Neural cell (in vitro differentiated cells): Measurements from ENCODE around the gene NGFR. TPM values are rescaled to one million over a fixed set of nuclear protein-coding genes. Genes with fewer than 3 reads are reported as not detected.

ENCODE experiments used
- H2AFZ ChIP-seq: fragments of 200-600, 300-800 bp; sonication (generic), shearing (Covaris generic); 2 replicates; pipeline ENCODE4 v1.6.0; 2014; ENCODE audit warnings: low read depth, mild to moderate bottlenecking, antibody characterized with exemption, low read length, moderate library complexity
- H3F3A ChIP-seq: fragments of 200-600 bp; shearing (Covaris generic); 2 replicates; pipeline ENCODE4 v1.6.1; 2016; ENCODE audit warnings: mild to moderate bottlenecking, moderate library complexity, mixed read lengths, antibody characterized with exemption, low read length; ENCODE audit not compliant: insufficient read depth, poor library complexity, severe bottlenecking
- H3K27ac ChIP-seq: fragments of 200-600, 300-800 bp; sonication (generic), shearing (Covaris generic); 2 replicates; pipeline ENCODE4 v1.5.1; 2014; ENCODE audit warnings: mild to moderate bottlenecking, low read length, moderate library complexity
- H3K27me3 ChIP-seq: fragments of 300-800, 200-600 bp; sonication (generic), shearing (Covaris generic); 2 replicates; pipeline ENCODE4 v1.6.0; 2014; ENCODE audit warnings: mild to moderate bottlenecking, low read depth, low read length, moderate library complexity; ENCODE audit not compliant: insufficient read depth
- H3K36me3 ChIP-seq: fragments of 300-800, 200-600 bp; sonication (generic), shearing (Covaris generic); 2 replicates; pipeline ENCODE4 v1.5.1; 2014; ENCODE audit warnings: mild to moderate bottlenecking, antibody characterized with exemption, low read length, moderate library complexity; ENCODE audit not compliant: insufficient read depth
- H3K4me2 ChIP-seq: fragments of 300-800, 200-600 bp; sonication (generic), shearing (Covaris generic); 2 replicates; pipeline ENCODE4 v1.6.0; 2014; ENCODE audit warnings: mild to moderate bottlenecking, low read length
- H3K4me3 ChIP-seq: fragments of 300-800, 200-600 bp; sonication (generic), shearing (Covaris generic); 2 replicates; pipeline ENCODE4 v1.5.1; 2014; ENCODE audit warnings: mild to moderate bottlenecking, low read length, moderate library complexity
- H3K79me2 ChIP-seq: fragments of 200-600 bp; shearing (Covaris generic); replicated peaks from 2 replicates; pipeline ENCODE4 v1.6.0; 2014; ENCODE audit warnings: mild to moderate bottlenecking, low read length, moderate library complexity; ENCODE audit not compliant: insufficient read depth
- H3K9ac ChIP-seq: fragments of 300-800, 200-600 bp; sonication (generic), shearing (Covaris generic); 2 replicates; pipeline ENCODE4 v1.6.1; 2016; ENCODE audit warnings: mild to moderate bottlenecking, low read length, mixed read lengths
- H3K9me2 ChIP-seq: fragments of 200-600 bp; shearing (Covaris generic); 2 replicates; pipeline ENCODE4 v1.6.1; 2016; ENCODE audit warnings: mild to moderate bottlenecking, low read length, mixed read lengths; ENCODE audit not compliant: insufficient read depth
- H3K9me3 ChIP-seq: fragments of 200-600, 300-800 bp; sonication (generic), shearing (Covaris generic); 2 replicates; pipeline ENCODE4 v1.6.1; 2016; ENCODE audit warnings: mild to moderate bottlenecking, mixed run types, low read length, moderate library complexity, mixed read lengths
- H4K20me1 ChIP-seq: fragments of 200-600 bp; shearing (Covaris generic); 2 replicates; pipeline ENCODE4 v1.6.1; 2016; ENCODE audit warnings: mild to moderate bottlenecking, mixed run types; ENCODE audit not compliant: insufficient read depth
- CTCF ChIP-seq: fragments of 450-650 bp; IDR thresholded peaks from 2 replicates; pipeline ENCODE4 v1.5.1; 2014; ENCODE audit warnings: antibody characterized with exemption, mild to moderate bottlenecking, moderate library complexity; ENCODE audit not compliant: poor library complexity, severe bottlenecking
- EP300 ChIP-seq: fragments of 450-650 bp; conservative IDR thresholded peaks from 2 replicates; pipeline ENCODE4 v1.6.1; 2014; ENCODE audit warnings: antibody characterized with exemption, mild to moderate bottlenecking, moderate library complexity; ENCODE audit not compliant: poor library complexity, severe bottlenecking
- EZH2 ChIP-seq: fragments of 200-600, 300-800 bp; shearing (Covaris generic), sonication (generic); IDR thresholded peaks from 2 replicates; pipeline ENCODE4 v1.6.1; 2014; ENCODE audit warnings: antibody characterized with exemption, low read length, borderline replicate concordance, mild to moderate bottlenecking; ENCODE audit not compliant: insufficient read depth, poor library complexity, severe bottlenecking
- MXI1 ChIP-seq: fragments of 450-650 bp; conservative IDR thresholded peaks from 2 replicates; pipeline ENCODE4 v1.6.1; 2014; ENCODE audit warnings: antibody characterized with exemption, mild to moderate bottlenecking; ENCODE audit not compliant: poor library complexity, severe bottlenecking
- POLR2AphosphoS5 ChIP-seq: IDR thresholded peaks from 2 replicates; pipeline ENCODE4 v1.6.1; 2012
- RAD21 ChIP-seq: fragments of 450-650 bp; conservative IDR thresholded peaks from 2 replicates; pipeline ENCODE4 v1.6.1; 2014; ENCODE audit warnings: antibody characterized with exemption, mild to moderate bottlenecking, moderate library complexity
- REST ChIP-seq: IDR thresholded peaks from 2 replicates; pipeline ENCODE4 v1.6.1; 2012; ENCODE audit warnings: borderline replicate concordance
- SMC3 ChIP-seq: fragments of 450-650 bp; conservative IDR thresholded peaks from 2 replicates; pipeline ENCODE4 v1.6.1; 2014; ENCODE audit warnings: antibody characterized with exemption, mild to moderate bottlenecking, moderate library complexity; ENCODE audit not compliant: poor library complexity
- TAF1 ChIP-seq: IDR thresholded peaks from 2 replicates; pipeline ENCODE4 v1.6.1; 2012; ENCODE audit warnings: low read depth
- polyA plus RNA-seq: library from polyadenylated mRNA; depleted of rRNA; stranded (reverse); fragments of >200 nt; gene quantifications from 2 replicates; pipeline ENCODE4 v1.2.3, GENCODE V29; 2014

NGFR gene
- polyA plus RNA-seq, 1 donor from 2014 or later: 3.6 TPM

- no peaks in the 10 kb centered on the region for H3K79me2 ChIP-seq
- no peak for TF ChIP-seq CTCF
- no peak for TF ChIP-seq REST
- no peak for TF ChIP-seq SMC3
- no peak for TF ChIP-seq TAF1
- no peak for TF ChIP-seq MXI1
- no peak for TF ChIP-seq RAD21
- TF ChIP-seq EZH2: no peak
- TF ChIP-seq POLR2AphosphoS5: no peak
- TF ChIP-seq EP300: no peak
- no peak overlapping the region for H3K9ac ChIP-seq
- no peaks in the 10 kb centered on the region for H3K9me3 ChIP-seq
- H3K4me2 ChIP-seq: no peak overlapping the region
- no peaks in the 10 kb centered on the region for H4K20me1 ChIP-seq
- H3K9me2 ChIP-seq: no peaks in the 10 kb centered on the region
- H3K4me3 ChIP-seq: no peak overlapping the region
- no peak overlapping the region for H2AFZ ChIP-seq
- no peaks in the 10 kb centered on the region for H3K36me3 ChIP-seq
- H3F3A ChIP-seq: no peaks in the 10 kb centered on the region
- H3K27ac ChIP-seq: no peak overlapping the region
- peaks cover 7% of the 10 kb centered on the region for H3K27me3 ChIP-seq
Measured at GRCh38 chr17:49477709-49478108, 17.4 kb upstream of the NGFR start.

GRCh38 chr17:49480836-49481615 is 14.1 kb upstream of the NGFR start:
- no peak overlapping the region for H3K4me2 ChIP-seq

More at GRCh38 chr17:49480836-49481615, 14.1 kb upstream of the NGFR start:
- Histone ChIP-seq H3K9me2 (no peaks in the 10 kb centered on the region), H3K36me3 (no peaks in the 10 kb centered on the region), H3K27ac (no peak overlapping the region), H3K27me3 (peaks cover 7% of the 10 kb centered on the region), H3K9me3 (no peaks in the 10 kb centered on the region), H2AFZ (no peak overlapping the region), H3F3A (no peaks in the 10 kb centered on the region), H3K9ac (no peak overlapping the region), H3K79me2 (no peaks in the 10 kb centered on the region), H4K20me1 (no peaks in the 10 kb centered on the region), H3K4me3 (no peak overlapping the region)
- TF ChIP-seq EZH2 (no peak), CTCF (no peak), TAF1 (no peak), SMC3 (no peak), REST (no peak), MXI1 (no peak), EP300 (no peak)
